K562 (cell line): ENCODE measurements around the gene ZNF641. TPM values are rescaled to one million over a fixed set of nuclear protein-coding genes. Genes with fewer than 3 reads are reported as not detected.

Source experiments
- ELF1 ChIP-seq: fragments of 200-800 bp; sonication (Bioruptor generic); IDR thresholded peaks from 2 replicates; pipeline ENCODE4 v1.6.1; 2016; ENCODE audit warnings: missing genetic modification characterization, missing compliant biosample characterization
- HDAC8 ChIP-seq: fragments of 450-650 bp; IDR thresholded peaks from 2 replicates; pipeline ENCODE4 v1.6.1; 2016; ENCODE audit warnings: mild to moderate bottlenecking, missing genetic modification characterization, moderate library complexity, missing compliant biosample characterization
- NR2C2 ChIP-seq, 2 experiments: fragments of 200-800 bp in 1 of 2; sonication (Bioruptor generic) in 1 of 2; sonication (generic) in 1 of 2; formaldehyde crosslinking in 1 of 2; IDR thresholded peaks; 2 replicates each; pipeline versions ENCODE4 v1.6.1 to v1.8.0; 2016 to 2022; ENCODE audit warnings: mild to moderate bottlenecking in 1 of 2, missing compliant biosample characterization in 1 of 2, missing genetic modification characterization in 1 of 2, missing genetic modification reagents in 1 of 2
- PML ChIP-seq: IDR thresholded peaks from 2 replicates; pipeline ENCODE4 v1.6.1; 2012; ENCODE audit warnings: low read length, inconsistent platforms
- SIX5 ChIP-seq, 2 experiments: IDR thresholded peaks; 2 replicates each; pipeline ENCODE4 v1.6.1; 2011; ENCODE audit warnings: low read length in 2 of 2, borderline replicate concordance in 1 of 2, low read depth in 1 of 2, mild to moderate bottlenecking in 1 of 2, moderate library complexity in 1 of 2; ENCODE audit not compliant: insufficient read depth in 1 of 2
- TCFL5 ChIP-seq: fragments of 250-450 bp; sonication (Bioruptor Pico); conservative IDR thresholded peaks from 2 replicates; pipeline ENCODE4 v1.6.1; 2021; ENCODE audit warnings: mild to moderate bottlenecking, moderate library complexity, matching md5 sums
- ZKSCAN1 ChIP-seq: fragments of 150-350 bp; IDR thresholded peaks from 2 replicates; pipeline ENCODE4 v1.6.1; 2016; ENCODE audit warnings: low read depth, low read length
- polyA plus RNA-seq, 8 experiments: library from polyadenylated mRNA; depleted of rRNA in 4 of 8; stranded (reverse) in 5 of 8; unstranded in 3 of 8; fragments of >200 nt; fragmentation: Nextera tagmentation in 2 of 8; fragmentation: Illumina TruSeq in 1 of 8; extraction: Ambion mirVana in 2 of 8; extraction: Trizol in 1 of 8; gene quantifications; 2 replicates each; pipeline versions ENCODE4 v1.2.1 to v1.2.3, GENCODE V29; 2011 to 2014; ENCODE audit warnings: inconsistent platforms in 1 of 8, missing spikeins in 1 of 8
- total RNA-seq, 7 experiments: library from RNA; depleted of rRNA in 6 of 7; stranded (reverse); fragments of >200 nt in 6 of 7; fragmentation: Illumina TruSeq in 2 of 7; extraction: Trizol in 2 of 7; gene quantifications; 2 replicates each; pipeline versions ENCODE4 v1.2.1 to v1.2.3, GENCODE V29; 2011 to 2021; ENCODE audit warnings: low replicate concordance in 1 of 7
- TF ChIP-seq, protein P1 (sequence below): fragments of 450-650 bp; IDR thresholded peaks from 2 replicates; pipeline ENCODE4 v1.6.1; 2018; ENCODE audit not compliant: partially characterized antibody
- TF ChIP-seq, protein P2 (sequence below): fragments of 250-450 bp; sonication (Bioruptor Pico); IDR thresholded peaks from 2 replicates; pipeline ENCODE4 v1.4.0; 2020; ENCODE audit warnings: mild to moderate bottlenecking, moderate library complexity
- TF ChIP-seq, protein P3 (sequence below): fragments of 450-650 bp; formaldehyde crosslinking; IDR thresholded peaks from 2 replicates; pipeline ENCODE4 v1.4.0; 2020; ENCODE audit warnings: mild to moderate bottlenecking, mixed read lengths

ZNF641 gene
- total and polyA plus RNA-seq, 9 of the 15 experiments (the other 6 are each of a cell fraction or from before 2014, with no cell fraction given): 2.5 to 15.6 (median 9.2) TPM

DNA sequence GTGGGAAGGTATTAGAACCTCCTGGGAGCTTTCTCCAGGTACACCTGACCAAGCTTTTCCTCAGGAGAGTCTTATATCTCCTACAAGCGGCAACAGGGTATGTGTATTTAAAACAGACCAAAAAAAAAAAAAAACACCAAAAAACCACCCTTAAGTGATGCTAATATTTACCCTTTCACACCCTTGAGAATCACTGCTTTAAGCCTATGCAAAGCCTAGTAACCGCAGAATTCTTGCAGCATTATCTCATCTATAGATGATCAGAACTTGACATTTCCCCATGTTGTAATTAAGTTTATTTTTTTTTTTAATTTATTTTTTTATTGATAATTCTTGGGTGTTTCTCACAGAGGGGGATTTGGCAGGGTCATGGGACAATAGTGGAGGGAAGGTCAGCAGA, 19.3 kb downstream of the ZNF641 start (continued):
- TF ChIP-seq, protein P1, sequence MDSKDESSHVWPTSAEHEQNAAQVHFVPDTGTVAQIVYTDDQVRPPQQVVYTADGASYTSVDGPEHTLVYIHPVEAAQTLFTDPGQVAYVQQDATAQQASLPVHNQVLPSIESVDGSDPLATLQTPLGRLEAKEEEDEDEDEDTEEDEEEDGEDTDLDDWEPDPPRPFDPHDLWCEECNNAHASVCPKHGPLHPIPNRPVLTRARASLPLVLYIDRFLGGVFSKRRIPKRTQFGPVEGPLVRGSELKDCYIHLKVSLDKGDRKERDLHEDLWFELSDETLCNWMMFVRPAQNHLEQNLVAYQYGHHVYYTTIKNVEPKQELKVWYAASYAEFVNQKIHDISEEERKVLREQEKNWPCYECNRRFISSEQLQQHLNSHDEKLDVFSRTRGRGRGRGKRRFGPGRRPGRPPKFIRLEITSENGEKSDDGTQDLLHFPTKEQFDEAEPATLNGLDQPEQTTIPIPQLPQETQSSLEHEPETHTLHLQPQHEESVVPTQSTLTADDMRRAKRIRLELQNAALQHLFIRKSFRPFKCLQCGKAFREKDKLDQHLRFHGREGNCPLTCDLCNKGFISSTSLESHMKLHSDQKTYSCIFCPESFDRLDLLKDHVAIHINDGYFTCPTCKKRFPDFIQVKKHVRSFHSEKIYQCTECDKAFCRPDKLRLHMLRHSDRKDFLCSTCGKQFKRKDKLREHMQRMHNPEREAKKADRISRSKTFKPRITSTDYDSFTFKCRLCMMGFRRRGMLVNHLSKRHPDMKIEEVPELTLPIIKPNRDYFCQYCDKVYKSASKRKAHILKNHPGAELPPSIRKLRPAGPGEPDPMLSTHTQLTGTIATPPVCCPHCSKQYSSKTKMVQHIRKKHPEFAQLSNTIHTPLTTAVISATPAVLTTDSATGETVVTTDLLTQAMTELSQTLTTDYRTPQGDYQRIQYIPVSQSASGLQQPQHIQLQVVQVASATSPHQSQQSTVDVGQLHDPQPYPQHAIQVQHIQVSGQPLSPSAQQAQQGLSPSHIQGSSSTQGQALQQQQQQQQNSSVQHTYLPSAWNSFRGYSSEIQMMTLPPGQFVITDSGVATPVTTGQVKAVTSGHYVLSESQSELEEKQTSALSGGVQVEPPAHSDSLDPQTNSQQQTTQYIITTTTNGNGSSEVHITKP: no peak
- TF ChIP-seq SIX5 (IDR thresholded peaks at IDR 0.05; ENCODE audit: borderline replicate concordance in 1 of 2, insufficient read depth in 1 of 2, low read depth in 1 of 2, low read length in 2 of 2) (no peak), NR2C2 (CRISPR knock-in tag; IDR thresholded peaks at IDR 0.05) (no peak), NR2C2 (tag; IDR thresholded peaks at IDR 0.05) (no peak), PML (no peak), TCFL5 (CRISPR knock-in tag) (no peak), ZKSCAN1 (no peak), ELF1 (tag) (no peak), HDAC8 (no peak)
- TF ChIP-seq, protein P2, sequence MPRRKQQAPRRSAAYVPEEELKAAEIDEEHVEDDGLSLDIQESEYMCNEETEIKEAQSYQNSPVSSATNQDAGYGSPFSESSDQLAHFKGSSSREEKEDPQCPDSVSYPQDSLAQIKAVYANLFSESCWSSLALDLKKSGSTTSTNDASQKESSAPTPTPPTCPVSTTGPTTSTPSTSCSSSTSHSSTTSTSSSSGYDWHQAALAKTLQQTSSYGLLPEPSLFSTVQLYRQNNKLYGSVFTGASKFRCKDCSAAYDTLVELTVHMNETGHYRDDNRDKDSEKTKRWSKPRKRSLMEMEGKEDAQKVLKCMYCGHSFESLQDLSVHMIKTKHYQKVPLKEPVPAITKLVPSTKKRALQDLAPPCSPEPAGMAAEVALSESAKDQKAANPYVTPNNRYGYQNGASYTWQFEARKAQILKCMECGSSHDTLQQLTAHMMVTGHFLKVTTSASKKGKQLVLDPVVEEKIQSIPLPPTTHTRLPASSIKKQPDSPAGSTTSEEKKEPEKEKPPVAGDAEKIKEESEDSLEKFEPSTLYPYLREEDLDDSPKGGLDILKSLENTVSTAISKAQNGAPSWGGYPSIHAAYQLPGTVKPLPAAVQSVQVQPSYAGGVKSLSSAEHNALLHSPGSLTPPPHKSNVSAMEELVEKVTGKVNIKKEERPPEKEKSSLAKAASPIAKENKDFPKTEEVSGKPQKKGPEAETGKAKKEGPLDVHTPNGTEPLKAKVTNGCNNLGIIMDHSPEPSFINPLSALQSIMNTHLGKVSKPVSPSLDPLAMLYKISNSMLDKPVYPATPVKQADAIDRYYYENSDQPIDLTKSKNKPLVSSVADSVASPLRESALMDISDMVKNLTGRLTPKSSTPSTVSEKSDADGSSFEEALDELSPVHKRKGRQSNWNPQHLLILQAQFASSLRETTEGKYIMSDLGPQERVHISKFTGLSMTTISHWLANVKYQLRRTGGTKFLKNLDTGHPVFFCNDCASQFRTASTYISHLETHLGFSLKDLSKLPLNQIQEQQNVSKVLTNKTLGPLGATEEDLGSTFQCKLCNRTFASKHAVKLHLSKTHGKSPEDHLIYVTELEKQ (CRISPR knock-in tag): no peak
- TF ChIP-seq, protein P3, sequence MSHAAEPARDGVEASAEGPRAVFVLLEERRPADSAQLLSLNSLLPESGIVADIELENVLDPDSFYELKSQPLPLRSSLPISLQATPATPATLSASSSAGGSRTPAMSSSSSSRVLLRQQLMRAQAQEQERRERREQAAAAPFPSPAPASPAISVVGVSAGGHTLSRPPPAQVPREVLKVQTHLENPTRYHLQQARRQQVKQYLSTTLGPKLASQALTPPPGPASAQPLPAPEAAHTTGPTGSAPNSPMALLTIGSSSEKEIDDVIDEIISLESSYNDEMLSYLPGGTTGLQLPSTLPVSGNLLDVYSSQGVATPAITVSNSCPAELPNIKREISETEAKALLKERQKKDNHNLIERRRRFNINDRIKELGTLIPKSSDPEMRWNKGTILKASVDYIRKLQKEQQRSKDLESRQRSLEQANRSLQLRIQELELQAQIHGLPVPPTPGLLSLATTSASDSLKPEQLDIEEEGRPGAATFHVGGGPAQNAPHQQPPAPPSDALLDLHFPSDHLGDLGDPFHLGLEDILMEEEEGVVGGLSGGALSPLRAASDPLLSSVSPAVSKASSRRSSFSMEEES (CRISPR knock-in tag): no peak
